Urinary bladder (tissue), 4 donors: ENCODE data around the gene SLC30A1. TPM values are rescaled to one million over a fixed set of nuclear protein-coding genes. Genes with fewer than 3 reads are reported as not detected.
"Not testable (repeated sequence)": the region's sequence is repeated elsewhere in the genome, so short reads cannot be mapped to it uniquely, and the experiment has no call there.

Experiments
- DNase-seq: peaks from one replicate; pipeline ENCODE4 v3.0.0-alpha.2; 2015; ENCODE audit errors: extremely low spot score
- H3K27ac ChIP-seq: one replicate; pipeline ENCODE4 v1.5.1; 2013; ENCODE audit warnings: low read depth, mild to moderate bottlenecking, moderate library complexity
- H3K36me3 ChIP-seq: one replicate; pipeline ENCODE4 v1.6.1; 2013; ENCODE audit warnings: mild to moderate bottlenecking, moderate library complexity; ENCODE audit not compliant: insufficient read depth
- H3K4me1 ChIP-seq: one replicate; pipeline ENCODE4 v1.6.1; 2013; ENCODE audit warnings: mild to moderate bottlenecking, moderate library complexity; ENCODE audit not compliant: insufficient read depth
- H3K4me3 ChIP-seq: one replicate; pipeline ENCODE4 v1.5.1; 2013; ENCODE audit warnings: low read depth, low read length
- WGBS: extraction: QIAGEN DNeasy Blood & Tissue Kit; methylation state at CpG from one replicate; pipeline ENCODE4 v1.1.7; 2013; 5-methylcytosine and 5-hydroxymethylcytosine counted together
- polyA plus RNA-seq: library from polyadenylated mRNA; stranded (reverse); fragments of 200-250 nt; gene quantifications from one replicate; pipeline ENCODE4 v1.2.3, GENCODE V29; 2013
- total RNA-seq: library from RNA; depleted of rRNA; stranded (reverse); fragments of >200 nt; gene quantifications from one replicate; pipeline ENCODE4 v1.2.3, GENCODE V29; 2014
- donor health status: healthy with polysubstance abuse.
- donor health status: healthy.

Gene SLC30A1
- total and polyA plus RNA-seq, 2 donors: 6.6 to 37.2 TPM

DNA sequence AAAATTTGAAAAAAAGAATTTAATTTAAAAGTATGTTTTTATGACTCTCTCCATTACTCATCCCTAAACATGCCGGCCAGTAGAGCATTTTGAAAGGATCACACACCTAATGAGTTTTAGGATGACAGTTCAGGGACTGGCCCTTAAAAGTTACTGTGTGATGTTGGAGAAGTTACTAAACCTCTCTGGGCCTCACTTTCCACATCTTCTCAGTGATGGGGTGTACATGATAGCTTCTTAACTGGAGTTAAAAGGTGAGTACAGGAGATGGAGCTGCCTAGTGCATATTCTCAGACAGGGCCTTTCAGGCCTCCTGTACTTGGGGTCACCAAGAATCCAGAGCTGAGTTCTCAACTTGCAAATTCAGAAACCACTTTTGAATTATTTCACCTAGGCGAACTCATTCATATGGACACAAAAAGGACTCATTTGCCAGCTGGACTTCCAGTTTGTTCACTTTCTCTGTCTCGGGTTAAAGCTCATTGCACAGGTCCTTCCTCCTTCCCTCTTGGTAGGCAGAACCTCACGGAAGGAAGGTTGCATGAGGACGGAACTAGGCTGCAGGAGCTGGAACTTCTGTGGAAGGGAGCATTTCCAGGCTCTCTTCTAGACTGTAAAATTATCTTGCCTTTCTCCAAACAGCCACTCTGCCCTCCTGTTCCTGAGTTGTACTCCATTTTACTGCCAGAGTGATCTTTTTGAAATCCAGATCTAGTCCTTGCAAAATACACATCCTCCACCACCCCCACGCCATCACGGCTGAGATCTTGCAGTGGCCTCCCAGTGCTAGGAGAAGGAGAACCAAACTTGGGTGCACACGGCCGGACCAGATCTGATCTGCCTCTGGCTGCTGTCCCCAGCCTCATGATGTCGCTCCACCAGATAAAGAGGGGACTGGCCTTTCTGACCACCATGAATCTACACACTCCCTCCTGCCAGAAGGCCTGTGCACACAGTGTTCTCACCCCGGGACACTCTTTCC, 4.3 kb upstream of the SLC30A1 start:
- Histone ChIP-seq H3K27ac (no peak overlapping the region), H3K36me3 (no peaks in the 10 kb centered on the region), H3K4me1 (no peaks in the 10 kb centered on the region), H3K4me3 (no peak overlapping the region)
- no peak for DNase-seq
- 85% methylated on average over 11 of the region's 11 CpGs for WGBS

DNA sequence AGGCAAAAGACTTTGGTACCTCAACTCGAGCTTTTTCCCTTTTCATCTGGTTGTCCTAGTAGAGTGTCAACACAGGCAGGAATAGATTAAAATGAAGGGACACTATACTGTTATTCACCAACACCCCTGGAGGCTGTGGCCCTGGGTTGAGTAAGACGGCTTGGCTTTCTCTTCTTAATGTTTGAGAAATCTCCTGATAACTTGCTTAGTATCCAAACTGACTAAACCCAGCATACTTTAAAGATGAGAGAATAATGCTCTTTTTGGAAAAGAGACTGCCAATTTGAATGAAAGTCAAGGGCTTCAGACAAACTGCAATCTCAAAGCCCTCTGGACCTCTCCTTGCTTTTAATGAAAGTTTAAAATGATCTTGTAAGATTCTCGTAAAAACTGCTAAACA, 2.6 kb upstream of the SLC30A1 start:
- Histone ChIP-seq H3K4me3 (no peak overlapping the region), H3K4me1 (no peaks in the 10 kb centered on the region), H3K36me3 (no peaks in the 10 kb centered on the region), H3K27ac (peak overlapping the region; percentile 68)
- no peak for DNase-seq
- 32% methylated on average over 3 of the region's 3 CpGs for WGBS

DNA sequence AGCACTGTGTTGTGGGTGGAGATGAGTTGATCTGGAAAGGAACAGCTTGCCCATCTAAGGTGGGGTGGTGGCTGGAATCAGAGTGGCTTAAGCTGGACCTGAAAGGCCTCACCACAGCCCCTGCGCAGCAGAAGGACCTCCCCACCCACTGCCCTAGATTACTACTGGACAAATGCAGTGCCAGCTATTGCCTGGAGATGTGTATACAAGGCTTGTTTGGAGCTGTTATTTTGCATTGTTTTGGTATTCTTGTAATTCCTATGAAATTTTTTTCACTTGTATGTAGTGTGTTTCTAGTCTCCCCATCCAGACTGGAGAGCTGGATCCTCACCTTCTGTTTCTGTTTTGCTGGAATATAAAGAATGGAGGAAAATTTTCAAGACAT, 1.3 kb upstream of the SLC30A1 start:
- Histone ChIP-seq H3K4me1 (no peaks in the 10 kb centered on the region), H3K36me3 (no peaks in the 10 kb centered on the region), H3K4me3 (no peak overlapping the region), H3K27ac (peak overlapping the region; percentile 82)
- 27% methylated on average over 1 of the region's 1 CpG for WGBS
- no peak for DNase-seq

DNA sequence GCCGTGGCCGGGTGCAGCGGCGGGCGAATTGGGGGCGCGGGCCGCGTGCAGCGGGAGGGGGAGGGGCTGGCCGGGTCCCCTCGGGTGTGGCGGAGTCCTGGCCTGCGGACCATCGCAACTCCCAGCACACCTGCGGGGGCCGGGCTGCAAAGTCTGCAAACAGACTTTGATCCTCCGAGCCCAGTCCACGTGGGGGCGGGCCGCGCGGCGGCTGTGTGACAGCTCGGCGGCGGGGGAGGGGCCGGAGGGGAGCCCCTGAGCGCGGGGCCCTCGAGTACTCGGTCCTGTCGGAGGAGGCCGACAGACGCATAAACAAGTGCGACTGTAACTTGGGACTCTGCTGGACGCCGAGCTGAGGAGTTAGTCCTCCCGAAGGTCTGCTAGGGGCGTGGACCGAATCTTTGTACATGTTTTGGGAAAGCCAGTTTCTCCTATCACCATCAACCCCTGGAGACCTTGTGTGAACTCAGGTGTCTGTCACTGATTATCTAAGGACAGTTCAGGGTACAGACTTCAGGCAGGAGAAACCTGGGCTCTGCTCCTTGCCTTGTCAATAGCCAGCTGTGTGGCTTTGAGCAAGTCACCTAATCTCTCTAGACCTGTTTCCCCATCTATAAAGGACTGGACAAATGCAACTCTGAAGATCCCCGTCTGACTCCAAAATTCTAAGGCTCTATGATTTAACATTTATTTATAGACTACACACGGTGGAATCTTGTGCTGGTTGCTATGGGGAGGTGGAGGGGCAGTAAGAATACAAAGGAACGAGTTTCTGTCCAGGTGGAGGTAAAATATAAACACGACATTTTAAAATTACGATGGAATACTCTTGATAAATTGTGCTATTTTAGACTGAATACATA, 710 bp upstream of the SLC30A1 start:
- peak overlapping the region; percentile 97 for H3K4me3 ChIP-seq
- H3K36me3 ChIP-seq: no peaks in the 10 kb centered on the region
- peak overlapping the region; percentile 82 for H3K27ac ChIP-seq
- no peaks in the 10 kb centered on the region for H3K4me1 ChIP-seq
- DNase-seq: no peak
- WGBS: 4% methylated on average over 45 of the region's 46 CpGs

DNA sequence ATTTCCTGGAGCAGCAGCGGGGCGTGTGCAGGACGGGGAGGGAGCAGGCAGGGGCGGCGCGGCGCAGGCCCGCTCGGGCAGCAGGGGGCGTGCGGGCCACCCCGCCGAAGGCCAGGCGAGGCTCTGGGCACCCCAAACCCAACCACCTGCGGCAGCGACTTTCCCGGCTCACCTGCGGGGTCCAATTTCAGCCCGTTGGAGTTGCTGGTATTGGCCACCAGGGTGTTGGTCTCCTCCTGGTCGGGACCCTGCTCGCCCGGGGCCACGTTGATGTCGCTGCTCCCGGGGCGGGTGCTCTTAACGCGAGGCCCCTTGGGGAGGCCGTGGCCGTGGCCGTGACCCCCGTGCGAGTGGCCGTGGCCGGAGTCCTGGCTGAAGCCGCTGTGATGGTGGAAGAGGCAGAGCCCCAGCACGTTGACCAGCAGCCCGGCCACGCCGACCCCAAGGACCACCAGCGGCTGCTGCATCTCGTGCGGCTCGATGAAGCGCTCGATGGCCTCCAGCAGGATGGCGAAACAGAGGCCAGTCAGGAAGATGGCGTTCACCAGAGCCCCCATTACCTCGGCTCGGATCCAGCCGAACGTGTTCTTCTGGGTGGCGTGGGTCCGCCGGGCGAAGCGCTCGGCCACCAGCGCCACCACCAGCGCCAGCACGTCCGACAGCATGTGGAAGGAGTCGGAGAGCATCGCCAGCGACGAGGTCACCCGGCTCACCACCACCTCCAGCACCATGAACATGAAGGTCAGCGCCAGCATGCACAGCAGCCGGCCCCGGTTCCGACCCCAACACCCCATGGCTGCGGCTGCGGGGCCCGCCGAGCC, 932 bp downstream of the SLC30A1 start:
- DNase-seq: no peak
- H3K36me3 ChIP-seq: no peaks in the 10 kb centered on the region
- no peaks in the 10 kb centered on the region for H3K4me1 ChIP-seq
- under 1% methylated on average over 75 of the region's 75 CpGs for WGBS
- H3K4me3 ChIP-seq: peak overlapping the region; percentile 97
- peak overlapping the region; percentile 97 for H3K27ac ChIP-seq

DNA sequence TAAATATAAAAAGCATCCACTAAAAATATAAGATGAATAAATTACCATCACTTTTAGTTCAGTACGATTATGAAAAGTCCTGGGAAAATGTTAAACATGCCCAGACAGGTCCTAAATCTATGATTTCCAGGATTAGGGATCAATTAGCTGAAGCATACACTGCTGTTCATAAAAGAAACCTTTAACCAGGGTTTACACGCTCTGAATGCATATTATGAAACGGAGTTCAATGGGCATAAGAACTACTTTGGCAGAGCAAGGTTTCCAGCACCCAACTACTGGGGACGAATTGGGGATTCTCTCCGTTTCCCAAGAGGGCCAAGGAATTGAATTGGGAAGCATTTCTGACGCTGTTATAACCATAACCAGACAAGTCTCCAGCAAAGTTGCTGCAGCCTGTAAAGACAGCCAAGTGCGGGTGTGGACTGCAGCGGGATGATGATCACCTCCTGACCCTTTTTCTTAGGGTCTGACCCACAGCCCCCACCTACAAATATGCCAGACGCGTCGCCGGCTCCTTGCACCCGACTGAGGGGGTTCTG, 1.6 kb downstream of the SLC30A1 start:
- DNase-seq: no peak
- peak overlapping the region; percentile 97 for H3K4me3 ChIP-seq
- no peaks in the 10 kb centered on the region for H3K36me3 ChIP-seq
- no peak overlapping the region for H3K27ac ChIP-seq
- H3K4me1 ChIP-seq: no peaks in the 10 kb centered on the region
- under 1% methylated on average over 13 of the region's 13 CpGs for WGBS

DNA sequence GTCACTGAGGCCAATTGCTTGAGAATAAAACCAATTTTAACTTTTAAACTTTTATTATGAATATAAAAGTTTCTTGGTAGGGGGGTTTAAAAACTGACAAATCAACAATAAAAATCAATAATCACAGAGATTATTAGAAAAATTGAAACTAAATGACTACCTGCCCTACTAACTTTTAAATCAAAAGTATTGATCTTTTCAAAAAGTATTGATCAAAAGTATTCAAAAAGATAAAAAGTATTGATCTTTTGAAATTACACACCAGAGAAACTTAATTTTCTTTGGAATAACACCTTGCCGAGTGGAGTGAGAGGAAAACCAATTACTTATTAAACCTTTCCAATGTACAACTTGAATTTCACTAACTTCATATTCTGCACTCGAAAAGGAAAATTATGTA, 2.2 kb downstream of the SLC30A1 start:
- no peak overlapping the region for H3K4me3 ChIP-seq
- H3K36me3 ChIP-seq: no peaks in the 10 kb centered on the region
- DNase-seq: no peak
- H3K27ac ChIP-seq: no peak overlapping the region
- no peaks in the 10 kb centered on the region for H3K4me1 ChIP-seq
- WGBS: 48% methylated on average over 2 of the region's 2 CpGs

DNA sequence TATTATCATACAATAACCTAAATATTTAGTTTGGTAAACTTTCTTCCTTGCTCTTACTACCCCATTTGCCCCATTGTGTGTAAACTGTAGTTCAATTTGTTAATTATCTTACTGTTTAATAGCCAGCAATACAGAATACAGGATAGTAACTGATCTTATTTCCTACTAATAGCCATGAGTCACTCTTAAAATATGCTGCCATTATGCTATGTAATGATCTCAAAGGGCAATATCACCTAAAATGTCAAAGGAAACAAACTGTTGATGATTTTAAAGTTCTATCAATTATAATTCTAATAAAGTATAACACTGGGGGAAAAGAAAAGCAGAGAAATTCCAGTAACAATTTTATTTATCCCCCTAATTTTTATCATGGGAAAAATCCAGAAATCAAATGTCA, 4.3 kb downstream of the SLC30A1 start:
- H3K4me1 ChIP-seq: no peaks in the 10 kb centered on the region
- H3K36me3 ChIP-seq: no peaks in the 10 kb centered on the region
- no peak overlapping the region for H3K4me3 ChIP-seq
- no peak overlapping the region for H3K27ac ChIP-seq
- no peak for DNase-seq

DNA sequence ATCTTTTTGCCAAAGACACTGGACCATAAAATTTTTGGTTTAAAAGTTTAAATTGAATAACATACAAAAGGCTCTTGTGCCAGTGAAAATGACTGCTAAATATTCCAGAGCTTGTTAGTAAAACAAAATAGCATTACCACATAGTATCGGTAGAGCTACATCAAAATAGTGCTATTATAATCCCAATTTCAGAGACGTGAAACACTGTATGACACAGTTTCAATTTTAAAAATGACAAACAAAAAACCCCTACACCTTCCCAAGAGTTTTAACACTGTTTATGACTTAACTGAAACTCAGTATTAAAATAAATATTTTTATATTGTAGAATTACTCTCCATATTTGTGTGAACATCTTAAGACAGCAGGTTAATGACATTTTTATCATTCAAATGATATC, 7.0 kb downstream of the SLC30A1 start:
- Histone ChIP-seq H3K4me1 (no peaks in the 10 kb centered on the region), H3K27ac (no peak overlapping the region), H3K36me3 (no peaks in the 10 kb centered on the region), H3K4me3 (no peak overlapping the region)
- 73% methylated on average over 2 of the region's 2 CpGs for WGBS
- no peak for DNase-seq

DNA sequence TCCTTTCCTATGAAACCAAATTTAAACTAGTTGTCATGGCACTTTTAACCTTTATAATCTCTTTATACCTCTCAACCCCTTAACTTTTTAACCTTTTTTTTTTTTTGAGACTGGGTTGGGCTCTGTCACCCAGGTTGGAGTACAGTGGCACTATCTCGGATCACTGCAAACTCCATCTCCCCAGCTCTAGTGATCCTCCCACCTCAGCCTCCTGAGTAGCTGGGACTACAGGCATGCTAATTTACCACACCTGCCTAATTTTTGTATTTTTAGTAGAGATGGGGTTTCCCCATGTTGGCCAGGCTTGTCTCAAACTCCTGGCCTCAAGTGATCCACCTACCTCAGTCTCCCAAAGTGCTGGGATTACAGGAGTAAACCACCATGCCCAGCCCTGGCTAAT, 8.6 kb downstream of the SLC30A1 start:
- 75% methylated on average over 1 of the region's 1 CpG for whole genome bisulfite sequencing
- DNase-seq, H3K4me3 ChIP-seq, H3K4me1 ChIP-seq, H3K27ac ChIP-seq, H3K36me3 ChIP-seq: not testable (repeated sequence)

DNA sequence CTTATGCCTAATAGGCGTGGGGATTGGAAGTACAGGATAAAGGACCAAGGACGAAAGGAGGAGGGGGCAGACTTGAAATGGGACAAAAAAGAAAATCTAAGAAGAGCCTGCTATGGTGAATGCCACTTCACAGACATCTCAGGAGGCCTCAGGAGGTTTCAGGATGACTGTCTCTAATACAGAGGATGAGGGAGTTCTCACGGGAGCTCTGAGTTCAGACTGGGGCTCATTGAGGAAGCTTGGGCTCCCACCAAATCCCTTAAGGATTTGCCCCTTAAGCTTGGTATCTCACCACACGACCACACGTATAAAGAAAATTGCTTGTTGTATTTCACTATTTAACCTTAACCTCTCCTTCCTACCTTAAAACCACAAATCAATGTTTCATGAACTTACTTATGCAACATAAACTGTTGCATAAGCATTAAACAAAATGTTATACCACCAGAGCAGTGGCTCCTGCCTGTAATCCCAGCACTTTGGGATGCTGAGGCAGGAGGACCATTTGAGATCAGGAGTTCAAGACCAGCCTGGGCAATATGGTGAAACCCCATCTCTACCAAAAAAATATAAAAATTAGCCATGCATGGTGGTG, 12.4 kb downstream of the SLC30A1 start:
- WGBS: 75% methylated on average over 5 of the region's 5 CpGs
- no peaks in the 10 kb centered on the region for H3K4me1 ChIP-seq
- DNase-seq: no peak

DNA sequence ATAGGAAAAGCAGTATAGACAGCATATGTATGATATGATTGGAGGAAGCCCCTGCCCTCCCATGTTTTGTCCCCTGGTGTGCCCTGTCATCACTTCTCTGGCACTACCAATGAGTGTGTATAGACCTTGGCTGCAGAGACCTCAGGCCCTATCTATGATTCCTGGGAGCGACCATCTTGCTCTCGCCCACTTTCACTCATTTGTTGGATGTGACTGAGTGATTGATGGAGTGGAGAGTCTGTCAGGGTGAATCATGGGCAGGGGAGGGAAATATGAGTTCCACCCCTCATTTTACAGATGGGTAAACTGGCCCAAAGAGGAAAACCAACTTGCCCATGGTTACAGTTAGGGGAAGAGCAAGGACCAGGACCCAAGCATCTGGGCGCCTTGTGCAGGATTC, 14.9 kb downstream of the SLC30A1 start:
- Histone ChIP-seq H3K4me3 (no peak overlapping the region), H3K4me1 (no peaks in the 10 kb centered on the region), H3K36me3 (no peaks in the 10 kb centered on the region), H3K27ac (no peak overlapping the region)
- DNase-seq: no peak
- WGBS: 93% methylated on average over 3 of the region's 3 CpGs

More for the DNA sequence above, 12.4 kb downstream of the SLC30A1 start:
- no peak overlapping the region for H3K4me3 ChIP-seq
- H3K27ac ChIP-seq: no peak overlapping the region
- no peaks in the 10 kb centered on the region for H3K36me3 ChIP-seq
